GM19372 (cell line): Measurements from ENCODE around the gene SESN1.

ENCODE experiments used
- ATAC-seq: cut with Tn5 transposase; IDR thresholded peaks from one replicate; pipeline ENCODE4 v1.9.1; 2021; ENCODE audit warnings: mild to moderate bottlenecking, low read depth, moderate library complexity; ENCODE audit not compliant: unreplicated experiment

The SESN1 gene

DNA sequence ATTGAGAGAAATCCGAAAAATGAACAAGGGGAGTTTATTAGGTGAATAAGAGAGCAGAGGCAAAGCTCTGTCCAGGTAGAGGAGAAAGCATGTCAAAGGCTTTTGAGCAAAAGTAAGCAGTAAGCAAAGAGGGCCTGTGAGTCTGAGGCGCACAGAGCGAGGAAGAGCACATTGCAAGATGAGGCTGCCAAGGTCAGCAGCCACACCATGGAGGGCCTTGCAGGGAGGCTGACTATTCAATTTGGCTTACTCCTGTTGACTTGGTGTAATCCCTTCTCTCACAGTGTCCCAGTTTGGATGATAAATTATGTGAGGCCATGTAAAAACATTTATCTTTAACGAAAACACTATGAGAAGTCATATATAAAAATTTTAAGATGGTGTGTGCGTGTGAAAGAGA, 32.4 kb downstream of the SESN1 start:
- no peak for ATAC-seq

DNA sequence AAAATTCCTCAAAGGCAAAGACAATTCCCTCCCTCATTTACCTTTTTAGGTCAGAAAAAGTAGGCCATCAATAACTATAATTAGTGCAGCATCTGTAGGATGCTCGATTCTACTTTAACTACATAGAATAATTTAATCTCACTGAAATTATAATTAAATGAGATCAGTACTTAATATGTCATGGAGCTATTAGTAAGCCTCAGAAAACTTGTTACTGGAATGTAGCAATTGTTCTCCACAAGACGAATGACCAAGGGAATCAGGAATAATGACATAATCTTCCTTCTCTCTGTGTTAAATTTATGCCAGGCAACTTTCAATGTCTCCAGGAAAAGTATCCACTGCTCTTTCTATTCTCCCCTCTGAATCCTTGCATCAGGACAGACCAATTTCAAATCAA, 34.1 kb downstream of the SESN1 start:
- no peak for ATAC-seq

DNA sequence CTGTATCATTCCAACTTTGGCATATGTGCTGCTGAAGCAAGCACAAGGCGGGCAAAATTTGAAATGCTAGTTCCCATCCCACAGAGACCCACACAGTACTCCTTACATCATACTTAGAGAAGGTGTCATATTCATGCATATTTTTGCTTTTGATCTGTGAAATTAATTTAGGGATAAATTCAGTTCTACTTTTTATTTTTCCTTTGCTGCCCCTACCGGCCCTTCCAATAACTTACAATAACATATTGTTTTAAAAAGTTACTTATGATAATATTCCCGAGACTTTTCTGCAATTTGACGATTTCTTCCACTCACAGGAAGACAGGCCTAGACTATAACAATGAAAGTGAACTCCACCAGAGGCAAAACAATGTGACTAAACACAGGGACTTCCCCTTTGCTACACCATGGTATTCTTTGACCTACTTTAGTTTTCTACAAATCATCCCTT, 35.0 kb downstream of the SESN1 start:
- no peak for ATAC-seq

DNA sequence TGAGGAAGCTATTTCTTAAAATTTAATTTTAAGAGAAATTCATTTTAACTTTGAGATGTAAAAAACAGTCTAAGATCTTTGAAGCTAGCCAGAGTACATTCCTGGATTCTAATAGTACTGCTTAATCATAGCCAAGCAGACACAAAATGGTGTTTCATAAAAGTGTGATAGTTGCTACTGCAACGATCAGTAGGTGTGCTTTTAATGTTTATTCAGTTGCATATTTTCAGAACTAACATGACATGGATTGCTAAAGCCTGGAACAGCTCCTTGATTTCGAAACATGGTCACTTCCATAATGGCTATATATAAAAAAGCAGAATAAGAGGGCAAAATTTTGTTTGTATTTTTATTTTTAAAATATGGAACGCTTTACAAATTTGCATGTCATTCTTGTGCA, 35.5 kb downstream of the SESN1 start:
- no peak for ATAC-seq

DNA sequence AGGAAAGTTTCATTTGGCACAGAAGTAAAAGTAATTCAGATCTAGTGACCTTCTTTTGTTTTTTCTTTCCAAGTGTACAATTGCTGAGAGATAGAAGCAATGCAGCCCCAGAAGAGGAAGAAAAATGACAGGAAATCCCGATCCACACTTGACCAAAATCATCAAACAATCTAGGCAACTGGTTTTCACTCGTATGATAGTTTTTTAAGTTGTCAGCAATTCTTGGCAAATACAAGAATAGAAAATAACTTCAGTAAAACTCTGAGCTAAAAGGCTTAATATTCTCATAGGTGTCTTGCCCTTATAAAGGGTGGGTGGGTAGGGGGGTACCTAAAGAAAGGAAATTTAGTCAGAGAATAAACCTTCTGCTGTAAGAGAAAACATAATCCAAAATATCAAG, 36.0 kb downstream of the SESN1 start:
- ATAC-seq = no peak

DNA sequence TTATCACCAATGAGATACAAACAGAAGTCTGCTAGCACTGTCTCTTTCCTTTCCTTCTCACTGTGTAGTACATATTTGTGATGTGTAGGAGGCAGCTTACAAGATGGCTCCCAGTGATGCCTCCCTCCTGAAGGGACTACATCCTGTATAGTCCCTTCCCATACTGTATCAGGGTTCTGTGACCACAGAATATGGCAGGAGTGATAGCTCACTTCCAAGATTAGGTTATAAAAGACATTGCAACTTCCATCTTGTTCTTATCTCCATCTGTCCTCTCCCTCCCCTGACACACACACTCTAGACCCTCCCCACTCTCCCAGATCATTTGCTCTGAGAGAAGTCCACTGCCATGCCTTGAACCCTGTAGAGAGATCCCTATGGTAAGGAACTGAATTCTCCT, 38.0 kb downstream of the SESN1 start:
- no peak for ATAC-seq

DNA sequence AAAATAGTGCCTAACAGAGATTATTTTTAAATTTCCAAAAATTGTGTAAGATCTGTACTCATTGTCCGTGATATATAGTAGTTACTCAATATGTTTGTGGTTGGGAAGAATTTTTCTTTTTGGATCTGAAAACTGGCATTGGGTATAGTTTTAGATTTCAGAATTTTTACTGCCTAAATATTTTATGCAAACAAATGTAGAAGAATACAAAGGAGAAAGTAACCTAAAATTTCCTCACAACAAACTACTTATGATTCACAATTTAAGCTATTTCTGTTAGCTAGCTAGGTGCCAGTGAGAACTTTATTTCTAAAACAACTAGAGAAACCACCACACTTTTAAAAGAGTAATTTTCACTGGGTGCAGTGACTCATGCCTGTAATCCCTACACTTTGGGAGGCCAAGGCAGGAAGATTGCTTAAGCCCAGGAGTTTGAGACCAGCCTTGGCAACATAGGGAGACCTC, 38.8 kb downstream of the SESN1 start:
- ATAC-seq = no peak

DNA sequence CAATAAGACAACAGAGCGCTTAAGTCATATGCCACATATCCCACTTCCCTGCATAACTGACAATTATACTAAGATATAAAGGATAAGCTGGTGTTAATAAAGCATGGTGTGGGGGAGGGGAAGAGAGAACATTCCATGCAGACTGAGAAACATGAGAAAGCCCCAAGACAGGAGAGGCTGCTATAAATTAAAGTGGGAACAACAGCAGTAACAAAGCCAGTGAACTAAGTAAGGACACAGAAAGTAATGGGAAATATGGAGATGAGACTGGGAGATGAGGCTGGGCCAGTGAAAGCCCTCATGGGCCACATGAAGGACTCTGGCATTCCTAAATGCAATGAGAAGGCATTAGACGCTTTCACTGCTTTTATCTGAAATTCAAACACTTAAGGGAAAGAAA, 41.3 kb downstream of the SESN1 start:
- no peak for ATAC-seq

DNA sequence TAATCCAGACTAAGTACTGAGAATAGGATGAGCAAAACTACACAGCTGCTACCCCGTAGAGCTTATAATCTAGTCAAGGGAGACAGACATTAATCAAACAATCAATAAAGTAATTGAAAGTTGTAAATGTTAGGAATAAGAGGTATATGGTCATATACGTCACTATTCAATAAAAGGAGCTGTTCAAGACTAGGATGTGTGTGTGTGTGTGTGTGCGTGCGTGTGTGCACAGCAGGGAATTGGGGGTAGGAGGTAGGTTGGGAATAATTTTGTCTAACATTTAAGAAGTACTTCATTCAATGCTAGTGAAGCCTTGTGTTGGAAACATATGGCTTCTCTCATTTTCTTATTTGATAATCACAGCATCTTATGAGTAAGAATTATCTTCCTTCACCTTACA, 41.8 kb downstream of the SESN1 start:
- no peak for ATAC-seq

DNA sequence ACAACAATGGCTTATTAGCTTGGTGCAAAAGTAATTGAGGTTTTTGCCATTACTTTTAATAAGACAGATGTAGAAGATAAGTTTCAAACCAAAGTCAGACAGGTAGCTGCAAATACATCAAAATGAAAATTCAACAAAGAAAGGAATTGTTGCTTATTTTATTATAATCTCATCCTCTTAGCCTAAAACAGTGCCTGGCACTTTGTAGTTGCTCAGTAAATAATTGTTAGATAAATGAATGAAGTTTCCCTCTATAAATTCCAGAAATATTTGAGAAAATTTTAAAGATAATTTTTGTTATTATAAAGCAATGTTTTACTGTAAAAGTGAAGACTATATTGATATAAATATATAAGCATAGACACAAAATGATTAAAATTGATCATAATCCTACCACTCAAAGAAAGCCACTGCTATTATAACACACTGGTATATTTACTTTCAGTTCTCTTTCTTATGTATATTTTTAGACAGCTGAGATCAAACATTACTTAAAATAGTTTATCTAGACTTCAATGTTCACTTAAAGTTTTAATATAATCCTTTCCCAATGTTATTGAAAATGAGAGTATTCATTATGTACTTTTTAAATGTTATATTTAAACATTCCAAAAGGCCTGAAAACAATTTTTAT, 42.5 kb downstream of the SESN1 start:
- ATAC-seq = no peak

DNA sequence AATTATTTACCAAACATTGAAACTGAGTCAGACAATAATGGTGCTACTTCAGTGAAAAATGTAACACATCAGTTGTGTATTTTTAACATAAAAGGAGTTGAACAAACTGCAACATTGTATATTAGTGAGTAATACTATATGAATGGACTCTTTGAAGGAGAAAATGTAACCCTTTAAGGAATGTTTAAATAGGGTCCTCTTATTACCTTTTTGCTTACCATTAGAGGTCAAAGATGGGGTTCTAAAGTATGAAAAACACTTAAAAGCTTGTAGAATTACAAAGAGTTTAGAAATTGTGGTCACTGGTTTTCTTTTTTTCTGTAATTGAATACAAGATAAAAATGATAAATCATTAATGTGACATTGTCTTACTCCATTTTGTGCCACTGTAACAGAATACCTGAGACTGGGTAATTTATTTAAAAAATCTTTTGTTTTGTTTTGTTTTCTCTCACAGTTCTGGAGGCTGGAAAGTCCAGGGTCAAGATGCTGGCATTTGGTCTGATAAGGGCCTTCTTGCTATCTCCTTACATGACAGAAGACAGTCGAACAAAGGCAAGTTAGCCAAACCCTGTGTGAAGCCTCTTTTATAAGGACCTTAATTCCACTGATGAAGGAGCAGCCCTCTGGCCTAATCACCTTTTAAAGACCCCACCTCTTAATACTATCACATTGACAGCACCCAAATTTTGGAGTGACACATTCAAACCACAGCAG, 43.2 kb downstream of the SESN1 start:
- no peak for ATAC-seq

DNA sequence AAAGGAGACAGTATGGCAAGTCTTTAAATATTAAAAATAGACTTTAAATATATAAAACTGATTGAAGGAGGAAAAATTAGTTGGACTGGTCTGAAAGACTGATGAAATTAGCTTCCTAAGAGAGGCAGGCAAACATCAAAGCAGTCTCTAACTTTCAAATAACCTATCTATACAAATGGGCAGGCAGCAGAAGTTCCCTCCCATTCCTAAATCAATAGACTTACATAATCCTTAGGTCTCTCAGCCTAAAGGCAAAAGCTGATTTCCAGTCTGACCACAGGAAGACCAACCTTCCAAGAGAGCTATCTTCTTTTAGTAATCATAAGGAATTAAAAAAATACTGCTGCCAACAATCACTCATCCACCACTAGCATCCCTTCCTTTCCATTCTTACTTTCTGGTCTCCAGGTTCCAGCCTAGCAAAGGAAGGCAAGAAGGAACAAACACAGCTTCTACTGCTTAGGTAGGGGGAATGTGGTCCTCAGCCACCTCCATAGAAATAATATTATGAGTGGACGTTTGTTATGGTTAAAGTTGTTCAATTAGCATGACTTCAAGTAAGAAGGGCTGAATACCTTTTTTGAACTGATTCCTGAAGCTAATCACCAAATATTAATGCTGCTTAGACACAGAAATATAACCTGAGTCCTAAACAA, 44.1 kb downstream of the SESN1 start:
- no peak for ATAC-seq

DNA sequence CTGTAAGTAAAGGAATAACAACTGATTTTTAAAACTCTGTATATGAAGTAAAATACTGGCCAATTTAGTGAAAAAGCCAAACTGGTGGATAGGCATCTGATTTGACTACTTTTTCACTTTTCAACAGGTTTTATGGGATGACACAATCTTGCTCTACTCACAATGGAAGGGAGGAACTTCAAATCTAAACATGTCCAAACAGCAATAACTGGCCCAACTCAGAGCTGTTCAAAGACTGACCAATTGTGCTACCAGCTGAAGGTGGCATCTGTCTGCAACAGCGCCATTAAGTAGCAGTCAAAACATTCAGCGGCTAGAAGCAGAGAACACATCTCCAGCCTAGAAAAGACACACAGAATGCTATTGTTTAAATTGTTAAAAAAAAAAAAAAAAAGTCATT, 44.6 kb downstream of the SESN1 start:
- no peak for ATAC-seq

DNA sequence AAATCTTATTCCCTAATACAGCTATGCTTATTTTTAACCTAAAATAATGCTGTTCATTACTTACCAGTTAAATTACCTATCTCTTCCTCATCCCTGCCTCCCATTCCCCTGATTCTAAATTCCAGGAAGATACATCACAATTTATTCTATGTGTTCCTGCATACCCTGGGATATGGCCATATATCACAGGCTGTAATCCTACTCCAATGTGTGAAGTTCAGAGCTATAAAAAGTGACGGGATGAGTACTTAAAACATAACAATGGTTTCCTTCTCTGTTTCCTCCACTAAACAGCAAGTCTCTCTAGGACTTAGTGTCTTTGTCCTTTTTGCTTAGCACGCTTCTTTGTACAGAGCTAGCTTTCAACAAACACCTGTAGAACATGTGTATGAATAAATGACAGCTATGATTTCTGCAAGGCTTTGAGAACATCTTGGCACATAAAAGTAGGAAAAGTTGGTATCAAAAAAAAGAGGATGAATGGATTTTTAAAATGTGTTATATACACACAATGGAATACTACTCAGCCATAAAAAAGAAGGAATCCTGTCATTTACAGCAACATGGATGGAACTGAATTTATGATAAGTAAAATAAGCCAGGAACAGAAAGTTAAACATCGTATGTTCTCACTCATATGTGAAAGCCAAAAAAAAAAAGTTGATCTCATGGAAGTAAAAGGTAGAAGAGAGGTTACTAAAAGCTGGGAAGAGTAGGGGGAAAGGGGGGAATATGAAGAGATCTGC, 45.8 kb downstream of the SESN1 start:
- ATAC-seq = no peak

DNA sequence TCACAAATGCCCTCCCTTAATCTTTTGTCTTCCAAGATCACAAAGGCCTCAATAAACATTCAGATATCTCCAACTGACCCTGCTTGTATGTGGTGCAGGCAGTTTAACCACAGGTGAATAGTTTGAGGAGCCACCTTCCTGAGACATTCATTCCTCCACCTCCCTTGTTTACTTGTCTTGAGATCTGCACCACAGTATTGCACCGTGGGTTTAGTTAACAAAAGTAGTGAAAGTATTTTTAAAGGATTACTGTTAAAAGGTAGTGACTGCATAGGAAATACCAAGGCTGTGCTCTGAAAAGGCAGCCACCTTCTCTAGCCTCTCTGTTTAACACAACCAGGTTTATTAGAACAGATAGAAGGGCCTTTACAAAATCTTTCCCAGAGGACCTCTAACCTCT, 46.5 kb downstream of the SESN1 start:
- ATAC-seq = no peak

DNA sequence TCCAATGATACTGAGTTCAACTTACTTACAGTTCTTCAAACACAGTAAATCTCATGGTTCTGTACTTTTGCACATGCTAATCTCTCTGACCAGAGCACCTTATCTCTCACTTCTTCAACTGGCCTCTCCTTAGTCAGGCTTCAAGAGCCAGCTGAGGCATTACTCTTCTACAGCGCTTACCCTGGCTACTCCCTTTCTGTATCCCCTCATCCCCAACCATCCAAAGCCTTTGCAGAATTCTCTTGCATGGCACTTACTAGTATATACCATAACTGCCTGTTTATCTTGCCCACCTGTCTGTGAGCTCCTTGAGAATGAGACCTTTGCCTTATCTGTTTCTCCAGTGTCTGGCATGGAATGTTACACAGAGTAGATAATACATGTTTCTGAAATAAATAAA, 49.2 kb downstream of the SESN1 start:
- no peak for ATAC-seq

DNA sequence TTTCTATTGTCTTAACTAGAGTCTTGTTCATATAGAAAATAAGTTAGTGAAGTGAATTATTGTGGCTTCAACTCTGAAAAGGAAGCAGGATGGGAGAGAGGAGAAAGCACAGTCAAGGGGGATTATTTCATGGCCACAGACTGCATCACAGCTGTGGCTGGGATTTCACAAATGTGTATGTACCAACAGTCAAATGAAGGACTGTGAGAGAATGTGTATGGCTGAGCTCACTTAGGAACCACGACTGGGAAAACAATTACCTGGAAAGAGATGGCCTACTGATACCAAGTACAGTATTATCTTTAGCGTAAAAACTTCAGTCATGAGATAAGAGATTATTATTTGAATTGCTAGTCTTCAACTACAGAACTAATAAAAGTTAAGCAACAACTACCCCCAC, 54.9 kb downstream of the SESN1 start:
- no peak for ATAC-seq

DNA sequence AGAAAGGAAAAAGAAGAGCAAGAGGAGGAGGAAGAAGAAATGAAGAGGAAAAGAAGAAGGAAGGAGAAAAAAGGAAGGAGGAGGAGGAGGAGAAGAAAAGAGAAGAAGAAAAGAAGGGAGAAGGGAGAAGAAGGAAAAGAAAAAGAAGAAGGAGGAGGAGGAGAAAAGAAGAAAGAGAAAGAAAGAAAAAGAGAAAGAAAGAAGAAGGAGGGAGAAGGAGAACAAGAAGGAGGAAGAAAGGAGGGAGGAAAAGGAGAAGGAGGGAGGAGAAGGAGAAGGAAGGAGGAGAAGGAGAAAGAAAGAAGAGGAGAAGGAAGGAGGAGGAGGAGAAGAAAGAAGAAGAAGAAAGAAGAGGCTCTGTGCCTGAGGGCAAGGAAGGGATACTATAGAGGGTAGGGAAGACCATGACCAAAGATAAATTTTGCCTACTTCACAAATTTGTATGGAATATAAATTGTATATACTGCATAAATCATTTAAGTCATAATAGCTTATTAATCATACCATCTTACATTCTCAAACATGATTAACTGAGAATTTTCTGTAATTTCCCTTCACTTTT, 55.7 kb downstream of the SESN1 start:
- no peak for ATAC-seq

DNA sequence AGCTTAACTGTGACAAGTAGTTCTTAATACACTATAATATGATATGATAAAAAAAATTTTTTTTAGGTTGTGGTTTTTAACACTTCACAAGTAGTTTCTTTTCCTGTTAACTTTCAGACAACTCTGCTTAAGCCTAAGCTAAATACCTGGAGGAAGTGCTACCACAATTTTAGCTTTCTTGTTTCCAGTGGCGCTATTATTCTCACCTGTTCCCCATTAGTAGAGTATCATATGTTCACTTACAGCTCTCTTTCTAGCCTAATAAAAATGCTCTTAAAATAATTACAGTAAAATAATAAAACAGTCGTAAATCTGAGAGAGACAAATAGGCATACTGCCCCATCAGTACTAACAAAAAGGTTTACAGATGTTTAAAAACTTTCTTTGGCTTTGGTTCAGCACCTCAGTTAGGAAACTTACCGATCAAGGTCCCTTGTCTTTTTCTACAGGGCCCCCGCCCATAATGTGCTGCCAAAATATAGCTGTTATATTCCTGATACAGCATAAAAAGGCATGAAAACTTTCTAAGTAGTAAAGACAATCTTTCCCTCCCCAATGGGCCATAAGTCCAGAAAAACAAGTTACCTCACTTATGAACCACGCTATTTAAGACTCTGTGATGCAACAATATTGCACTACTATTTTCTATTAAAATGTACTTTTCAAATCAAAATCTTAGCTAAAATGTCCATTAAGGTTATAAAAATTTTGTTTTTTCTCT, 57.9 kb downstream of the SESN1 start:
- no peak for ATAC-seq

DNA sequence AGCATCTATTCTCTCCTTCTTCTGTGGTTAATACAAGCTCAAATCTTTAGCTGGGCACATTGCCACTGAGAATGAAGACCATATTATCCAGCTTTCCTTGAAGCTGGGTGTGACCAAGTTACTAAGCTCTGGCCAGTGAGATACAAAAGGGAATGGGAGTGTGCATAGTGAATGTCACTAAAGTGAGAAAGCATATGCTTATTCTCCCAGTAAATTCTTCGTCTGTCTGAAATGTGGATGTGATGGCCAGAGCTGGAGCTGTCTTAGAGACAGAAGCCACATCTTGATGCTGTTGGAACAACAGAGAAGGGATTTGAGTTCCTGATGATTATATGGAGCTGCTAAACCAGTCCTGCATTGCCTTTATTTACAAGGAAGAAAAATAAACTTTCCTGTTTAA, 60.1 kb downstream of the SESN1 start:
- ATAC-seq = no peak
